Prostate gland (tissue), 2 donors: ENCODE data around the gene FLYWCH1. TPM values are rescaled to one million over a fixed set of nuclear protein-coding genes. Genes with fewer than 3 reads are reported as not detected.

Source experiments
- DNase-seq: peaks from one replicate; pipeline ENCODE4 v3.0.0-alpha.2; 2019; ENCODE audit warnings: low spot score
- H3K27ac ChIP-seq, 2 donors: fragments of 200-600 bp; sonication (generic); 2 replicates each; pipeline ENCODE4 v1.5.1; 2017 to 2019
- H3K27me3 ChIP-seq: fragments of 200-600 bp; sonication (generic); replicated peaks from 2 replicates; pipeline ENCODE4 v1.5.1; 2019; ENCODE audit not compliant: insufficient read depth
- H3K36me3 ChIP-seq, 2 donors: fragments of 200-600 bp; sonication (generic); 1 replicate in 1 of 2; 2 replicates in 1 of 2; pipeline versions ENCODE4 v1.5.1 to v1.8.1; 2017 to 2019
- H3K4me1 ChIP-seq: fragments of 200-600 bp; sonication (generic); replicated peaks from 2 replicates; pipeline ENCODE4 v1.5.1; 2019
- H3K4me3 ChIP-seq, 2 donors: fragments of 200-600 bp; sonication (generic); 2 replicates each; pipeline ENCODE4 v1.5.1; 2017 to 2019
- H3K9me3 ChIP-seq: fragments of 200-600 bp; sonication (generic); 2 replicates; pipeline ENCODE4 v1.5.1; 2017
- CTCF ChIP-seq, 4 experiments: fragments of 200-600 bp in 2 of 4; fragments of 450-650 bp in 2 of 4; sonication (generic) in 2 of 4; IDR thresholded peaks; 1 replicate in 3 of 4; 2 replicates in 1 of 4; pipeline ENCODE4 v1.5.1; 2016 to 2019; ENCODE audit warnings: antibody characterized with exemption in 4 of 4, mild to moderate bottlenecking in 2 of 4, moderate library complexity in 2 of 4
- POLR2A ChIP-seq: fragments of 450-650 bp; IDR thresholded peaks from one replicate; pipeline ENCODE4 v1.6.1; 2016; ENCODE audit warnings: antibody characterized with exemption, mild to moderate bottlenecking
- POLR2AphosphoS5 ChIP-seq: sonication (generic); formaldehyde crosslinking; IDR thresholded peaks from one replicate; pipeline ENCODE4 v1.6.1; 2017; ENCODE audit warnings: antibody characterized with exemption
- WGBS: methylation state at CpG from one replicate; pipeline ENCODE4 v1.1.5; 2018; 5-methylcytosine and 5-hydroxymethylcytosine counted together
- intact Hi-C: fragments of 100-400 bp; cut with DNase I; formaldehyde crosslinking; loops from one replicate; pipeline ENCODE4 v1.14.2; 2022
- total RNA-seq, 2 donors: library from RNA; depleted of rRNA; stranded (reverse); fragments of >200 nt; gene quantifications; one replicate each; pipeline ENCODE4 v1.1.0, GENCODE V29; 2016

FLYWCH1 gene
- total RNA-seq, 2 donors from 2014 or later: 53.0 to 55.6 TPM

GRCh38 chr16:2904100-2904921 is 7.4 kb upstream of the FLYWCH1 start:
- DNase-seq: peak; percentile 80
- TF ChIP-seq POLR2A (peak; percentile 47), POLR2AphosphoS5 (peak; percentile 80), CTCF (IDR thresholded peaks at IDR 0.05) (peak; percentile 87 to 96 (median 90))
- H3K9me3 ChIP-seq: no peaks in the 10 kb centered on the region
- no peaks in the 10 kb centered on the region for H3K27me3 ChIP-seq
- no peaks in the 10 kb centered on the region for H3K4me1 ChIP-seq
- WGBS: under 1% methylated on average over 60 of the region's 62 CpGs
- peak overlapping the region; percentile 94 to 95 for H3K27ac ChIP-seq
- no peaks in the 10 kb centered on the region for H3K36me3 ChIP-seq
- H3K4me3 ChIP-seq: peak overlapping the region; percentile 78 to 86
- intact Hi-C loops: loop anchor here (2.0 kb wide), 1 partner anchor 22 kb away; the partner anchor contains the start of gene FLYWCH2

- WGBS: under 1% methylated on average over 31 of the region's 32 CpGs
- H3K9me3 ChIP-seq: no peaks in the 10 kb centered on the region
- no peaks in the 10 kb centered on the region for H3K27me3 ChIP-seq
- TF ChIP-seq CTCF (IDR thresholded peaks at IDR 0.05): peak in 1 of 4 experiments; percentile 19
- no peak for TF ChIP-seq POLR2A
- no peak for DNase-seq
- H3K36me3 ChIP-seq: no peaks in the 10 kb centered on the region
- intact Hi-C loops: loop anchor here (2.0 kb wide), 1 partner anchor 22 kb away; the partner anchor contains the start of gene FLYWCH2
- peak overlapping the region; percentile 78 to 86 for H3K4me3 ChIP-seq
- peak overlapping the region; percentile 94 to 95 for H3K27ac ChIP-seq
- no peaks in the 10 kb centered on the region for H3K4me1 ChIP-seq
Measured at GRCh38 chr16:2904922-2905240, 6.8 kb upstream of the FLYWCH1 start.

- TF ChIP-seq POLR2AphosphoS5 (peak; percentile 96), CTCF (IDR thresholded peaks at IDR 0.05) (peak in 1 of 4 experiments; percentile 12), POLR2A (peak; percentile 95)
- Histone ChIP-seq H3K27ac (peak overlapping the region; percentile 94 to 95), H3K4me3 (peak overlapping the region; percentile 78 to 86), H3K9me3 (no peaks in the 10 kb centered on the region), H3K4me1 (no peaks in the 10 kb centered on the region), H3K27me3 (no peaks in the 10 kb centered on the region), H3K36me3 (no peaks in the 10 kb centered on the region)
- peak; percentile 100 for DNase-seq
- WGBS: 2% methylated on average over 36 of the region's 51 CpGs
- intact Hi-C loops: loop anchor here (2.0 kb wide), 1 partner anchor 23 kb away; the partner anchor contains the start of gene FLYWCH2
Measured at GRCh38 chr16:2905241-2905987, 6.3 kb upstream of the FLYWCH1 start.

- H3K27ac ChIP-seq: no peak overlapping the region
- no peaks in the 10 kb centered on the region for H3K36me3 ChIP-seq
- H3K4me1 ChIP-seq: no peaks in the 10 kb centered on the region
- no peaks in the 10 kb centered on the region for H3K27me3 ChIP-seq
- DNase-seq: no peak
- WGBS: 25% methylated on average over 12 of the region's 12 CpGs
- intact Hi-C loops: loop anchor here (2.0 kb wide), 1 partner anchor 23 kb away; the partner anchor contains the start of gene FLYWCH2
- TF ChIP-seq POLR2A (no peak), CTCF (IDR thresholded peaks at IDR 0.05) (no peak), POLR2AphosphoS5 (peak; percentile 66)
- H3K4me3 ChIP-seq: no peak overlapping the region
- H3K9me3 ChIP-seq: no peaks in the 10 kb centered on the region
Measured at GRCh38 chr16:2905988-2906387, 5.7 kb upstream of the FLYWCH1 start.
